HG03439 (cell line): ENCODE results near the gene U2AF1L4.

Experiments
- ATAC-seq: cut with Tn5 transposase; IDR thresholded peaks from one replicate; pipeline ENCODE4 v1.9.1; 2021; ENCODE audit warnings: mild to moderate bottlenecking, moderate library complexity; ENCODE audit not compliant: unreplicated experiment

U2AF1L4 gene

GRCh38 chr19:35745328-35746086 lies at the start of gene U2AF1L4, which contains the start of gene PSENEN:
Gene U2AF1L4, minus strand, starts transcription at chr19:35745418. Its CDS starts 27 bp downstream, at chr19:35745391.
Gene PSENEN, plus strand, starts transcription at chr19:35745651. Its CDS starts 280 bp downstream, at chr19:35745931.
- ATAC-seq = peak; percentile 44

- no peak for ATAC-seq
Observed at GRCh38 chr19:35793381-35794165, 48.4 kb upstream of the U2AF1L4 start.

- no peak for ATAC-seq
Observed at GRCh38 chr19:35792888-35793287, 47.7 kb upstream of the U2AF1L4 start.

- no peak for ATAC-seq
Observed at GRCh38 chr19:35792312-35792711, 47.1 kb upstream of the U2AF1L4 start.

GRCh38 chr19:35791814-35792279 lies 46.6 kb upstream of the U2AF1L4 start:
- no peak for ATAC-seq

GRCh38 chr19:35790981-35791813 lies 46.0 kb upstream of the U2AF1L4 start:
- no peak for ATAC-seq

GRCh38 chr19:35789978-35790944 lies 45.0 kb upstream of the U2AF1L4 start:
- ATAC-seq = no peak

- ATAC-seq = no peak
Observed at GRCh38 chr19:35789195-35789977, 44.2 kb upstream of the U2AF1L4 start.

- no peak for ATAC-seq
Observed at GRCh38 chr19:35788205-35788960, 43.2 kb upstream of the U2AF1L4 start.

- ATAC-seq = no peak
Observed at GRCh38 chr19:35787227-35787799, 42.1 kb upstream of the U2AF1L4 start.

- no peak for ATAC-seq
Observed at GRCh38 chr19:35786299-35787160, 41.3 kb upstream of the U2AF1L4 start.

GRCh38 chr19:35785339-35785627 lies 40.1 kb upstream of the U2AF1L4 start:
- no peak for ATAC-seq

GRCh38 chr19:35784503-35785338 lies 39.5 kb upstream of the U2AF1L4 start:
- ATAC-seq = no peak

GRCh38 chr19:35783469-35784434 lies 38.5 kb upstream of the U2AF1L4 start:
- no peak for ATAC-seq

GRCh38 chr19:35782589-35782988 lies 37.4 kb upstream of the U2AF1L4 start:
- no peak for ATAC-seq
